SK-N-DZ (cell line): ENCODE measurements around the gene CLEC4D.
"Not testable (repeated sequence)": the region's sequence is repeated elsewhere in the genome, so short reads cannot be mapped to it uniquely, and the experiment has no call there.

Experiments used
- DNase-seq: peaks from one replicate; pipeline ENCODE4 v3.0.0-alpha.2; 2015; ENCODE audit warnings: low spot score

The CLEC4D gene

GRCh38 chr12:8532045-8532444, 18.7 kb downstream of the CLEC4D start:
- no peak for DNase-seq

GRCh38 chr12:8537820-8538219, 24.5 kb downstream of the CLEC4D start:
- DNase-seq, result not testable (repeated sequence)

- not testable (repeated sequence) for DNase-seq
These were observed 27.5 kb downstream of the CLEC4D start, which contains the start of gene CLEC4E for GRCh38 chr12:8540831-8541230. TSS of gene CLEC4E (minus strand) at chr12:8540905. CDS start at chr12:8540797, 108 bp downstream.

GRCh38 chr12:8541562-8541961, 28.3 kb downstream of the CLEC4D start:
- DNase-seq, result no peak

GRCh38 chr12:8544295-8544694, 31.0 kb downstream of the CLEC4D start:
- DNase-seq, result peak; percentile 52

- no peak for DNase-seq
These were observed 33.3 kb downstream of the CLEC4D start for GRCh38 chr12:8546591-8546990.

DNA sequence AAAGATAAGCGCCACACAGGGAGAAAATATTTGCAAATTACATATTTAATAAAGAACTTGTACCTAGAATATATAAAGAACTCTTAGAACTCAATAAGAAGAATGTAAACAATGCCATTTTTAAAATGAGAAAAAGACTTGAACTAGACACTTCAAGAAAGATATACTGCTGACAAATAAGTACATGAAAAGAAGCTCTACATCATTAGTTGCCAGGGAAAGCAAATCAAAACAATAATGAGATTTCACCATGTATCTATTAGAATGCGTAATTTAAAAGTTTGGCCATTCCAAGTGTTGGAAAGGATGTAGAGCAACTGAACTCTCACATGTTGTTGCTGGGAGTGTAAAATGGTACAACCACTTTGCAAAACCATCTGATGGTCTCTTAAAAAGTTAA, 34.3 kb downstream of the CLEC4D start:
- DNase-seq, result no peak

GRCh38 chr12:8548192-8548591, 34.9 kb downstream of the CLEC4D start:
- DNase-seq, result no peak

DNA sequence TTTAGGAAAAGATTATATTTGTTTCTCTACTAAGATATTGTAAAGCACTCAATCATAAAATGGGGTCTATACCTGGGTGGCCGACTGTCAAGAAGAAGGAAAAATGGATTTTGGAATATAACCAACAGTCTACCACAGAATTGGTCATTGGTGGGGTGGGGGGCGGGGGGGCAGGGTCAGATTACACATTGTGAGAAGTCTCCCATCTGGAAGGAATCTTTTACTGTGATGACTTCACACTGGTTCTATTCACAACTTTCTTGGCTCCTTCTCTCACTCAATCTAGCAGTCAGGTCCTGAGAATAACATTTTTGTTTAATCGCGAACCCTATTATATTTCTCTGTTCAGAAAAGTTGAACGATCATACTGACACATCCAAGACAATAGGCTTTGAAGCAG, 36.1 kb downstream of the CLEC4D start:
- no peak for DNase-seq

GRCh38 chr12:8553088-8553627, 39.9 kb downstream of the CLEC4D start:
- DNase-seq, result no peak

DNA sequence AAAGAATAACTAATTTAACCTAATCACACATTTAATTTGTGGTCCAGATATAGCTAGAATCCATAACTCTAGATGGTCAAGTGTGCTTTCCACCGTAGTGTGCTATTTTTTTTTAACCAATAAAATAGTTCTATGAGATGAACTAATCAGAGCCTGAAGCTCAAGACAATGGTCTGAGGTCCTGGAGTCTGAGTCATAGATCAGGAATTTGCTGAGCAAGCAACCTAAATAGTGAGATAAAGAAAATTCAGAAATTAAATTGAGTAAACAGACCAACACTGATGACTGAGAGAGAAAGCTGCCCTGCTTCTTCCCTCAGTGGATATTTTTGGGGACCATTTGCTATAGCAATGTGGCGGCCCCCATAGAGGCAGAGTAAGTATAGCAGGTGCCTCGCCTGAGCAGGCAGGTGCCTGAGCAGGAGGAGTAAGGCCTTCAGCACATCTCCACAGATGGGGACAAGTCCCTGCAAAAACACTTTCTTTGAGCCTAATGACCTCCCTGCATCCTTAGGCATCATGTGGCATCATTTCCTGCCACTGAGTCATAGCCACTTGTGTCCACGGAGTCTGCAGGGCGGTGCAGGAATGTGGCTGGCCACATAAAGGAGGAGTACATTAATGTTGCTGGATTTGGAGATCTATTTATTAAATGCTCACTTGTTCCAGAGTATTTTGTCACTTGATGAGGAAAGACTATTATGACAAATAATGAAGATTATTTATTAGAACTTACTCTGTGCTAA, 41.3 kb downstream of the CLEC4D start:
- no peak for DNase-seq

- no peak for DNase-seq
These were observed 43.3 kb downstream of the CLEC4D start for GRCh38 chr12:8556531-8557097.

GRCh38 chr12:8559676-8560075, 46.4 kb downstream of the CLEC4D start:
- no peak for DNase-seq

GRCh38 chr12:8561011-8561410, 47.7 kb downstream of the CLEC4D start:
- no peak for DNase-seq

DNA sequence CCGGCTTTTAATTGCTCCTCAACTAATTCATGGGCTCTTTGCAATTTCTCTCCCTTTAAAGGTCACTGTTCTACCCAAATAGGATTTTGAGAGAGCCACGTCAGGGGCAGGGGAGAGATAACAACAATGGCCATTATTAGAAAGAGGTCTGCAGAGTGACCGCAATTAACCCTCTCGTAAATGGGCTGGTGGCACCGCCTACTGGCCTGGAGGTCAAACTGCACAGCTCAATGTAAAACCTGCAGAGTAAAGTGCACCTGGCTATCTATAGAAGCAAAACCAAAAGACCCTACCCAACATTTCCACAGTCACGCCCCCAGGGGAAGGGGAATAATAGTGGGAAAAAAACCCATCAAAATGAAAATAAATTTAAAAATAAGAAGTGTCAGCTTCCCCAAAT, 49.0 kb downstream of the CLEC4D start:
- DNase-seq, result no peak

- DNase-seq, result no peak
These were observed 50.1 kb downstream of the CLEC4D start for GRCh38 chr12:8563356-8563755.

DNA sequence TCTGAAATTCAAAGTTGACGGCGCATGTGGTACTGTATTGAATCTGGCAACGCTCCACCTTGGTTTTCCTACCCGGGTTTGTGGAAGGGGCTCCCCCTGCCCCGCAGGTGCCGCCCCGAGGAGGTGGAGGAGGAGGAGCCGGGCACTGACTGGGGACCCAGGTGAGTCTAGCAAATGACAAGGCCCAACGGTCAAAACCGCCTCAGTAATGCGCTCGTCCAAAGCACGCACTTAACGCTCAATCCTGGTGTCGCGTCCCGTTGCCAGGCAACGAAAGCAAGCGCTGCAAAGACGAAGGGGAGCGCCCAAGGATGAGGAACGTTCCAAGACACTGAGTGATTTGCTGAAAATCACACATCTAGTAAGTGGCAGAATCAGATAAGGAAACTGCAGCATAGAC, 51.4 kb downstream of the CLEC4D start:
- peak; percentile 15 for DNase-seq

DNA sequence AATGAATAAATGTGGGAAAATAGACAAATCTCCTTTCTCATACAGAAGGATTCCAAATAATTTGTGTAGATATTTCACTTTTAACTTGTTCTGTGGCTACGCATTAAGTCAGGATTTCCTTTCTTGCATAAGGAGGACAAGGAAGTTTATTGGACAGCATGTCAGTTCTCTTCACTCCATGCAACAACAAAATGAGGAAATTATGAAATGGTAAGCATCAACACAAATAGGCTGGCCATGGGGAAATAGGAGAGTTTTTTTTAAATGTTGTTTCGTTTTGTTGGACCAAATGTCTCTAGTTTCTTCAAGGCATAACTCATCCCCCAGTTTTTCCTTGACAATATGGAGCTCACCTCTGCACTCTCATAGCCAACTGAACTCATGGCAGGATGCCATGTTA, 52.7 kb downstream of the CLEC4D start:
- DNase-seq, result not testable (repeated sequence)

- DNase-seq, result no peak
These were observed 53.2 kb downstream of the CLEC4D start for GRCh38 chr12:8566525-8566924.
